OCI-LY7 (cell line): ENCODE measurements around the gene RASAL2. TPM values are rescaled to one million over a fixed set of nuclear protein-coding genes. Genes with fewer than 3 reads are reported as not detected.

ENCODE experiments used
- BruUV-seq: library from RNA; stranded (reverse); fragments of 400-500 nt; replicated peaks from 2 replicates; lab custom pipeline; 2021; lab: Mats Ljungman, UMichigan
- CTCF ChIA-PET: fragments of 300-600 bp; sonication (Branson Sonifier 250); formaldehyde crosslinking; loops from one replicate; lab custom pipeline; 2022; ENCODE audit warnings: antibody characterized with exemption; ENCODE audit not compliant: unreplicated experiment; lab: Charles Lee
- POLR2A ChIA-PET: fragments of 300-600 bp; sonication (Branson Sonifier 250); formaldehyde crosslinking; loops from one replicate; lab custom pipeline; 2022; ENCODE audit warnings: antibody characterized with exemption; lab: Charles Lee
- DNase-seq: peaks from one replicate; pipeline ENCODE4 v3.0.0-alpha.2; 2015; ENCODE audit warnings: low spot score
- H2AFZ ChIP-seq: fragments of 200-600 bp; sonication (generic), shearing (Covaris generic); 2 replicates; pipeline ENCODE4 v1.6.1; 2014; ENCODE audit warnings: mild to moderate bottlenecking, antibody characterized with exemption, low read length, moderate library complexity
- H3K27ac ChIP-seq: fragments of 200-600 bp; sonication (generic); 2 replicates; pipeline ENCODE4 v1.5.1; 2014; ENCODE audit warnings: mixed run types, low read depth, mild to moderate bottlenecking, moderate library complexity, low read length, inconsistent platforms; ENCODE audit not compliant: poor library complexity, severe bottlenecking
- H3K36me3 ChIP-seq: fragments of 200-600 bp; sonication (generic); 2 replicates; pipeline ENCODE4 v1.6.1; 2014; ENCODE audit warnings: mild to moderate bottlenecking, antibody characterized with exemption, low read length, moderate library complexity, mixed read lengths; ENCODE audit not compliant: insufficient read depth
- H3K4me1 ChIP-seq: fragments of 200-600 bp; sonication (generic); 2 replicates; pipeline ENCODE4 v1.5.1; 2014; ENCODE audit warnings: mild to moderate bottlenecking, low read length; ENCODE audit not compliant: insufficient read depth, poor library complexity, severe bottlenecking
- H3K4me2 ChIP-seq: fragments of 200-600 bp; sonication (generic); 2 replicates; pipeline ENCODE4 v1.6.1; 2014; ENCODE audit warnings: mild to moderate bottlenecking, low read length
- H3K4me3 ChIP-seq: fragments of 200-600 bp; sonication (generic); 2 replicates; pipeline ENCODE4 v1.5.1; 2014; ENCODE audit warnings: mild to moderate bottlenecking, low read depth, low read length; ENCODE audit not compliant: poor library complexity, severe bottlenecking
- H3K79me2 ChIP-seq: fragments of 200-600 bp; sonication (generic); 2 replicates; pipeline ENCODE4 v1.6.1; 2016; ENCODE audit warnings: low read depth, mild to moderate bottlenecking, low read length, moderate library complexity, mixed read lengths; ENCODE audit not compliant: insufficient read depth
- H3K9me2 ChIP-seq: fragments of 200-600 bp; sonication (generic); 2 replicates; pipeline ENCODE4 v1.6.1; 2016; ENCODE audit warnings: mild to moderate bottlenecking, low read length, mixed read lengths; ENCODE audit not compliant: insufficient read depth
- H3K9me3 ChIP-seq: fragments of 200-600 bp; sonication (generic); 2 replicates; pipeline ENCODE4 v1.6.1; 2014; ENCODE audit warnings: mild to moderate bottlenecking, mixed run types, low read length, mixed read lengths
- H4K20me1 ChIP-seq: fragments of 200-600 bp; sonication (generic); 2 replicates; pipeline ENCODE4 v1.6.1; 2014; ENCODE audit warnings: mild to moderate bottlenecking, antibody characterized with exemption, low read length, moderate library complexity, mixed read lengths; ENCODE audit not compliant: insufficient read depth
- CTCF ChIP-seq: fragments of 200-600 bp; sonication (generic); conservative IDR thresholded peaks from 2 replicates; pipeline ENCODE4 v1.5.1; 2014; ENCODE audit warnings: mild to moderate bottlenecking, antibody characterized with exemption, low read length, moderate library complexity, mixed read lengths
- EZH2phosphoT487 ChIP-seq: fragments of 200-600 bp; sonication (generic); IDR thresholded peaks from 2 replicates; pipeline ENCODE4 v1.6.1; 2018; ENCODE audit warnings: low read depth, borderline replicate concordance, mild to moderate bottlenecking, mixed run types, antibody characterized with exemption, low read length, moderate library complexity, mixed read lengths
- intact Hi-C: fragments of 100-400 bp; cut with micrococcal nuclease; formaldehyde crosslinking; loops from one replicate; pipeline ENCODE4 v1.10.0; 2022; ENCODE audit not compliant: unreplicated experiment
- total RNA-seq, 2 experiments: library from RNA; depleted of rRNA in 1 of 2; stranded (reverse); fragments of >200 nt in 1 of 2; shearing (Covaris generic) in 1 of 2; gene quantifications; 2 replicates each; pipeline ENCODE4 v1.2.3, GENCODE V29; 2014 to 2022

The RASAL2 gene
- total RNA-seq, 2 experiments from 2014 or later: 0.09 to 0.27 TPM

- TF ChIP-seq CTCF (no peak), EZH2phosphoT487 (no peak)
- Histone ChIP-seq H3K79me2 (no peaks in the 10 kb centered on the region), H3K4me3 (no peak overlapping the region), H3K4me2 (no peak overlapping the region), H3K9me2 (no peaks in the 10 kb centered on the region), H3K4me1 (no peaks in the 10 kb centered on the region), H3K27ac (no peak overlapping the region), H3K36me3 (no peaks in the 10 kb centered on the region), H4K20me1 (no peaks in the 10 kb centered on the region), H3K9me3 (no peaks in the 10 kb centered on the region), H2AFZ (no peak overlapping the region)
- POLR2A ChIA-PET: no interaction called here
- DNase-seq: no peak
- CTCF ChIA-PET: no interaction called here
- intact Hi-C loops: no loop called here
- no TSS peak for BruUV-seq
These were observed 13.9 kb downstream of the RASAL2 start for GRCh38 chr1:178107823-178108222.

GRCh38 chr1:178109348-178110143 lies 15.6 kb downstream of the RASAL2 start:
- TF ChIP-seq CTCF (no peak), EZH2phosphoT487 (no peak)
- intact Hi-C loops: no loop called here
- no peaks in the 10 kb centered on the region for H3K36me3 ChIP-seq
- no peaks in the 10 kb centered on the region for H4K20me1 ChIP-seq
- no peak for DNase-seq
- no peaks in the 10 kb centered on the region for H3K9me3 ChIP-seq
- ChIA-PET CTCF (no interaction called here), POLR2A (no interaction called here)
- H3K4me1 ChIP-seq: no peaks in the 10 kb centered on the region
- H3K4me3 ChIP-seq: no peak overlapping the region
- no peaks in the 10 kb centered on the region for H3K79me2 ChIP-seq
- H3K27ac ChIP-seq: no peak overlapping the region
- no peaks in the 10 kb centered on the region for H3K9me2 ChIP-seq
- BruUV-seq: no TSS peak
- no peak overlapping the region for H2AFZ ChIP-seq
- no peak overlapping the region for H3K4me2 ChIP-seq

- Histone ChIP-seq H3K36me3 (no peaks in the 10 kb centered on the region), H3K9me3 (no peaks in the 10 kb centered on the region), H3K4me2 (no peak overlapping the region), H3K27ac (no peak overlapping the region), H2AFZ (no peak overlapping the region), H3K9me2 (no peaks in the 10 kb centered on the region), H3K4me1 (no peaks in the 10 kb centered on the region), H3K4me3 (no peak overlapping the region), H3K79me2 (no peaks in the 10 kb centered on the region), H4K20me1 (no peaks in the 10 kb centered on the region)
- POLR2A ChIA-PET: no interaction called here
- TF ChIP-seq EZH2phosphoT487: no peak
- no peak for TF ChIP-seq CTCF
- CTCF ChIA-PET: no interaction called here
- no TSS peak for BruUV-seq
- DNase-seq: no peak
- intact Hi-C loops: no loop called here
These were observed 21.4 kb downstream of the RASAL2 start for GRCh38 chr1:178115260-178115659.
